Retina (tissue), 1 donor: ENCODE data around the gene BCL11A.

Experiments
- DNase-seq: peaks from one replicate; pipeline ENCODE4 v3.0.0-alpha.2; 2016

Gene BCL11A

GRCh38 chr2:60523963-60524362, 29.5 kb downstream of the BCL11A start:
- no peak for DNase-seq

DNA sequence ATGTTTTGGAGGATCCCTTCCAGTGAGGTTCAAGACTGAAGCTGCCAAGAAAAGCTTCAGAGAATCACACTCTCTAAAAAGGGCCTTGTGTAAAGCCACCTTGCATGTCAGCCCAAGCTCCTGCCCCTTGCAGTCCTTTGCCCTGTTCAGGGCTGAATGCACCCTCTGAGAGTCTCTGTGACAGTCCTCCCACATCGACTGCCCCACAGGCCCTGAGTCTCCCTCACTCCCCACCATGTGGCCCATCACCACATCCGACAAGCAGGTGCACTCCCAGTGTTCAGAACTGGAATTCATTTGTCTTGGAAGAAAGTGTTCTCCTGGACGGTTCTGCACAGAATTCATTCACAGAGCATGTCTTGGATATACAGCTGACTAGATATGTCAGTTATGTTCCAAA, 31.0 kb downstream of the BCL11A start:
- DNase-seq, result no peak

GRCh38 chr2:60521626-60522025, 31.8 kb downstream of the BCL11A start:
- DNase-seq, result no peak

DNA sequence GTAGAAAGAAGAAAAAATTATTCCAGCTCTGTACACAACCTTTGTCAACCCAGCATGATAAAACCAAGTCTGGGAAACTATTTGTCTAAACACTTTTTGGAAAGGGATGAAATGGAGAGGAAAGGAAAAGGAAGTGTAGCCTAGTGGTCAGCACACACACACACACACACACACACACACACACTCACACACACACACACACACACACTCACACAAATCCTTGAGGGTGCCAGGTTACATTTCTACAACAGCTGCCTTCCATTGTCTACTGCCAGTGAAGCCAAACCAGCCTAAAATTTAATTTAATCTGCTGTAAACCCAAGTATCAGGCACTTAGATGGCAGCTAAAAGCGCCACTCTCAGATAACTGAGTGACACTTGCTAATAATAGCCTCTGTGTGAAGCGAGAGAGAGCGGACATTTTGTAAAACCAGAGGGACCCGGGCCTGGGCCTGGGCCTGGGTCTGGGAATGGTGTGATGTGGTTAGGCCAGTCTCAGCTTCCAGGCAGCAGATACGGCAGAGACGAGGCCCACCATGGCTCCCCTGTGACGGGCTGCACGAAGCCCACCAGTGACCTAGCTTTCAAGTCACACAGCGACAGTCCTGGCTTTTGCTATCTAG, 32.4 kb downstream of the BCL11A start:
- no peak for DNase-seq

DNA sequence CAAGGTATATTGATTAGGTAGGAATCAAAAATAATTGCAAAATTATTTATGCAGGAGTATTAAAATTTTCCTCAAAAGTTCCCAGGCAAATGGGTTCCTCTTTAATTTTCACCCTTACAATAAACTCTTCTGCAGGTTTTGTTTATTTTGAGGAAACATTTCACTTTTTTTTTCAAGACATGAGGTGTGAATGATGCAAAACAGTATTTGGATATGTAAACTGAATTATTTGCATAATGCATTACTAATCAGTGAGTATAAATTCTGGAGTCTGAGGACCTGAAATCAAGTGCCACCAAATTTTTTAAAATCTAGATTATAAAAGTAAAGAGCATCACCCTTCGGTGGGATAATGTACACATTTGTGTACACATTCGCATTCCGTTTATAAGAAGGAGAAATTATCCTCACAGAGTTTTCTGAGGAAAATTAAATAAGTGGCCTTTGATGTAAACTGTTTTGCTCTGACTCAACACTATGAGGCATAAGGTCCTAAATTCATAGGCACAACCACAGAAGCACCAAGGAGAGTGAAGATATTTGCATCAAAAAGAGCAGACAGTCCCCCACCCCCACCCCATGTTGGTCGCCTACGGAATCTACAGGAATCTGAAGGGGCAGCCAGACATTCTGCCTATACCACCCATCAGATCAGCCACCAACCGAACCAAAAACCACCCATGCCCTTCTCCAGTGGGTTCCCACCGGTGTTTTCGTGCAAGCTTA, 33.1 kb downstream of the BCL11A start:
- DNase-seq, result no peak

- no peak for DNase-seq
Observed at GRCh38 chr2:60519231-60519863, 34.1 kb downstream of the BCL11A start.

DNA sequence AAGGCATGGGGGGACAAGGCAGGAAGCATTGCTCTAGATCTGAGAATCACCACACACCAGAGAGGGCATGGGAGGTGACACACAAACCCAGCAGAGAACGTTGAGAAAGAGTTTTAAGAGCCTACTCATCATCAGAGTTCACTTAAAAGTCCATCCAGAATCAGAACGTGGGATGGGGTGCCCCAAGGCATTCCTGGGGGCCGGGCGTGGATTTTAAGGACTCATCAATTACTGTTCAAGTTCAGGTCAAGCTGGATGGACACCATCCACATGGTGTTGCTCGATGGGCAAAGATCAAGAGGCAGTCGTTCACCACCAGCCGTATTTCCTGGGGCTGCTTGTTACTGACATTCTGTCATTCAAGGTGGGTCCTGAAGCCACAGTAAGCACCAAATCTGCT, 34.9 kb downstream of the BCL11A start:
- DNase-seq, result no peak

DNA sequence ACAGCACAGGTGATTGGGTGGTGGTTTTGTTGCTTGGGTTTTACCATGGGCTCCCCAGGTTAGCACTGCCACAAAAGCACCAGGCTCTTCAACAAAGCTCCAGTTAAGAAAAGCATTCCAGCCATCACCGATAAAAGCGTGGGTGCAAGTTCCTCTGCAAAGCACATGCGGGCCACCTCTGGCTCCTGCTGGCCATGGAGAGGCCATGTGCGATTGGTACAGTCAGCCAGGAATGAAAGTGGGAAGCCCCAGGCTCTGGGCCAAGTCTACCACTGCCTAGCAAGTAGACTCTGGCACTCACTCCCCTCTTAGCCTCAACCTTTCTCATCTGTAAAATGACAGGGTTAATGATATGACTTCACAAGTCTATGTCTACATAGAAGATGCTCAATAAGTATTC, 36.0 kb downstream of the BCL11A start:
- DNase-seq, result no peak

- no peak for DNase-seq
Observed at GRCh38 chr2:60516826-60517225, 36.6 kb downstream of the BCL11A start.

DNA sequence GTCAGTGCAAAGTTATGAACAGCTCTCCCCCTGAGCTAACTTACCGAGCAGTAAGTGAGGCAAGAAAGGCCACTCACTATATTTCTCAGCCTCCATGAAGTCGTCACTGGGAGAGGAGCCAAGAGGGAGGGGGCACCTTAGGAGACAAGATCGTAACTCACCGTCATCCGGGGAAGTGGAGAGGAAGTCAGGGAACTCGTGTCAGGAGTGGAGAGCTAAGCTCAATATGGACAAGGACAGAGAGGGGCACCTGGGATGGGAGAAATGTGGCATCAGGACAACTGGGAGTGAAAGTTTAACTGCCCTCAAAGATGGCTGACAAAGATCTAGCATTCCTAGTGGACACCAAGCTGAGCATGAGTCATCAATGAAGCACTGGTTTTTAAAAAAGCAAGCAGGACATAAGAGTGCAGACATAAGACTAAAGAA, 37.1 kb downstream of the BCL11A start:
- no peak for DNase-seq

GRCh38 chr2:60515721-60516226, 37.7 kb downstream of the BCL11A start:
- no peak for DNase-seq

GRCh38 chr2:60513996-60514395, 39.5 kb downstream of the BCL11A start:
- no peak for DNase-seq

- no peak for DNase-seq
Observed at GRCh38 chr2:60513191-60513590, 40.3 kb downstream of the BCL11A start.

DNA sequence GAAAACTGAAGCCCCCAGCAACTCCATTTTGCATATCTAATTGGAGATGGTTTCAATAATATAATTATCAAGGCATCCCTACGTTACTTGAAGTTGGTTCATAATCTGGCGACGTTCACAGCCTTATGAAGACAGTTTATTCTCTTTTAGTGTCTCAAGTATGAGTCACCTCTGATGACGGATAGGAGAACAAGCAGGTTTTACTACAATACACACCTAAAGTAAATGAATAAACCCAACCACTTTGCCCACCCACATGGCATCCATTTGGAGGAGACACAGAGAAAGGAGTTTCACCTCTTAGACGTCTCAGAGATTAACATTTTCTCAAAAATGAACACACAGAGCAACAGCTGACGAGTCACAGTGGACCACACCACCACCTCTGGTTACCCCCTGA, 40.8 kb downstream of the BCL11A start:
- DNase-seq, result no peak

DNA sequence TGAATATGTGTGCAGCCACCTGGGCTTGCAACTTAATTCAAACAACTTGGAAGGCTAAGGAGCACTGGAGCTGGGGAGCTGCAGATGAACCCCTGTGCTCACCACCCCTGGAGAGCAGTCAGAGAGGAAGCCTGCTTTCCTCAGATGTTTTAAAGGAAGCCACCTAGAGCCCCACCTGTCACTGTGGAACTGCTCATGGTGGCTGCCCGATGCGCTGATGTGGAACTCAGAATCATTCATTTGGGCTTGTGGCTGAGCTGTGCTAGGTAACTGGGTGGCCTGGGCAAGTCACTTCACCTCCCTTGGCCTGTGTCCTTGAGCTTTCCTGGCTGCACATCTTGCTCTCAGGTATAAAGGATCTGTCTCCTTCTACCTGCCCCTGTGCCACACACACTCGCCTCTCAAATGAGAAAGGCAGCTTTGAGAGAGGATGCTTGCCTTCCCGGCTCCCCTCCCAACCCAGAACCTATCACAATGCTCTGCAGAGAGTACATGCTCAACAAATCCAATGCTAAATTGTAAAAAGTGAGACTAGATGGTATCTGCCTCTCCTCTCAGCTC, 41.3 kb downstream of the BCL11A start:
- DNase-seq, result no peak

DNA sequence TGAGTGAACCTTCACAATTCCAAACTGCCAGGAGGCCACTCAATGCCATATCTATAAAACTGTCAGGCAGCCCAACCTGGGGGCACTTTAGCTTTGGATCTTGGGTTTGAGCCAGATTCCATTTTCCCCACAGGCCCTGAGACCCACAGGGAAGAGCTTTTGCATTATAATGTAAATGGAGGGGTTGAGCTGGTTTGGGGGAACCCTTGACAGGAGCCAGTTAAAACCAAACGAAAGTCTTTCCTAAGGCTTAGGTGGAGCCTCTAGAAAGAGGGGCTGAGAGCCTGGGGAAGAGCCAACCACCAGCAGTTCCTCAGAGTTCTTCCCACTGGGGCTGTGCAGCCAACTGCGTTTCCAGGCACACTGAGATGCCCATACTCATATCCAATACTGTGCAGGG, 42.7 kb downstream of the BCL11A start:
- DNase-seq, result no peak

GRCh38 chr2:60509066-60509465, 44.4 kb downstream of the BCL11A start:
- DNase-seq, result no peak

GRCh38 chr2:60508339-60508917, 45.0 kb downstream of the BCL11A start:
- no peak for DNase-seq

DNA sequence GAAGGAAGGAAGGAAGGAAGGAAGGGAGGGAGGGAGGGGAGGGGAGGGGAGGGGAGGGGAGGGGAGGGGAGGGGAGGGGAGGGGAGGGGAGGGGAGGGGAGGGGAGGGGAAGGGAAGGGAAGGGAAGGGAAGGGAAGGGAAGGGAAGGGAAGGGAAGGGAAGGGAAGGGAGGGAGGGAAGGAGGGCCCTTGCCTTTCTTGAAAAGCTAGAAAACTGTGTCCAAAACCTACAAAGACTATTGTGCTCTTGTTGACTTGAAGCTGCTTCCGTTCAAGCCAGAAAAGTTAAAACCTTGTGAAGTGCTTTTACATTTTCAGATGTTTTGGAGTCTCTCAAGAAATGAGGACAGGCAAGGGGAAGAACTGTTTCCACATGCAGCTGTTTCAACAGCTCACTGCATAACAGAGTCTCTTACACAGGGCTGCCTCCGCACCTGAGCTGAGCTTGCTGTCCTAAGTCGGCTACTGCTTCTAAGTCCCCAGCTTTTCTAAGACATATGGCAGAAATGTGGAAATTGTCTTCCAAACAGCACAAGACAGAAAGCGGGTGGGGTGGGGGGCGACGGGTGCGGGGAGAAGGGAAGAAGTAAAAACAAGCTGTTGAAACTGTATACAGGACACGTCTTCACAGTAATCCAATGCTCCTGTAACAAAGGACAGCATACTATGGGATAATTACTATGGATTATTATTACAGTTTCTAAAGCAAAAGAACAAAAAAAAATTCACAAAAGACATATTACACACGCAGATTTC, 46.1 kb downstream of the BCL11A start:
- no peak for DNase-seq

- DNase-seq, result no peak
Observed at GRCh38 chr2:60505880-60506260, 47.6 kb downstream of the BCL11A start.

- no peak for DNase-seq
Observed at GRCh38 chr2:60505240-60505879, 48.1 kb downstream of the BCL11A start.

- DNase-seq, result no peak
Observed at GRCh38 chr2:60504049-60504448, 49.4 kb downstream of the BCL11A start.
